G401 (cell line): ENCODE results near the gene LIMK1. TPM values are rescaled to one million over a fixed set of nuclear protein-coding genes. Genes with fewer than 3 reads are reported as not detected.

Experiments
- DNase-seq: peaks from one replicate; pipeline ENCODE4 v3.0.0-alpha.2; 2015; ENCODE audit warnings: low spot score
- in situ Hi-C: cut with HindIII; loops from 2 replicates; pipeline ENCODE4 v1.10.0; 2016; ENCODE audit warnings: low sequenced_read_pairs, mixed read lengths
- total RNA-seq: library from RNA; depleted of rRNA; stranded (reverse); fragments of >200 nt; shearing (Covaris generic); gene quantifications from 2 replicates; pipeline ENCODE4 v1.2.3, GENCODE V29; 2014

The LIMK1 gene
- total RNA-seq, 1 experiment from 2014 or later: 49.4 TPM

- DNase-seq: no peak
- in situ Hi-C loops: no loop called here
Observed at GRCh38 chr7:74071121-74071520, 12.5 kb upstream of the LIMK1 start.

GRCh38 chr7:74074770-74075169 lies 8.8 kb upstream of the LIMK1 start:
- no peak for DNase-seq
- in situ Hi-C loops: no loop called here

- DNase-seq: no peak
- in situ Hi-C loops: no loop called here
Observed at GRCh38 chr7:74078461-74078860, 5.1 kb upstream of the LIMK1 start.

GRCh38 chr7:74082770-74083116 lies 861 bp upstream of the LIMK1 start:
- peak; percentile 55 for DNase-seq

GRCh38 chr7:74083928-74084721 lies 521 bp downstream of the LIMK1 start:
- peak; percentile 14 for DNase-seq
- in situ Hi-C loops: no loop called here

More at GRCh38 chr7:74082770-74083116, 861 bp upstream of the LIMK1 start:
- in situ Hi-C loops: no loop called here

GRCh38 chr7:74084722-74085578 lies 1.3 kb downstream of the LIMK1 start:
- in situ Hi-C loops: no loop called here
- peak; percentile 33 for DNase-seq

GRCh38 chr7:74087791-74088453 lies 4.3 kb downstream of the LIMK1 start:
- no peak for DNase-seq
- in situ Hi-C loops: no loop called here

GRCh38 chr7:74092321-74092963 lies 8.8 kb downstream of the LIMK1 start:
- peak; percentile 12 for DNase-seq
- in situ Hi-C loops: no loop called here

- in situ Hi-C loops: no loop called here
Observed at GRCh38 chr7:74092964-74093471, 9.4 kb downstream of the LIMK1 start.

GRCh38 chr7:74093671-74094223 lies 10.1 kb downstream of the LIMK1 start:
- in situ Hi-C loops: no loop called here
- DNase-seq: peak; percentile 12

More at GRCh38 chr7:74092964-74093471, 9.4 kb downstream of the LIMK1 start:
- no peak for DNase-seq

GRCh38 chr7:74094224-74095101 lies 10.9 kb downstream of the LIMK1 start:
- DNase-seq: peak; percentile 32
- in situ Hi-C loops: no loop called here

GRCh38 chr7:74095135-74095534 lies 11.5 kb downstream of the LIMK1 start:
- no peak for DNase-seq
- in situ Hi-C loops: no loop called here

GRCh38 chr7:74097937-74098614 lies 14.5 kb downstream of the LIMK1 start:
- in situ Hi-C loops: no loop called here
- peak; percentile 24 for DNase-seq

- DNase-seq: no peak
- in situ Hi-C loops: no loop called here
Observed at GRCh38 chr7:74099031-74099430, 15.4 kb downstream of the LIMK1 start.

GRCh38 chr7:74101061-74101681 lies 17.6 kb downstream of the LIMK1 start:
- in situ Hi-C loops: no loop called here
- DNase-seq: no peak

GRCh38 chr7:74103219-74103772 lies 19.7 kb downstream of the LIMK1 start:
- DNase-seq: no peak
- in situ Hi-C loops: no loop called here

- in situ Hi-C loops: no loop called here
- DNase-seq: no peak
Observed at GRCh38 chr7:74104702-74105101, 21.1 kb downstream of the LIMK1 start.
